GM12878 (cell line): ENCODE results near the gene ZNF407. TPM values are rescaled to one million over a fixed set of nuclear protein-coding genes. Genes with fewer than 3 reads are reported as not detected.

Experiments used
- ATAC-seq: fragments of 200-7000 bp; cut with Tn5 transposase; 3 replicates; pipeline ENCODE4 v1.9.1; 2020; ENCODE audit warnings: mild to moderate bottlenecking, moderate library complexity
- BruUV-seq: library from RNA; stranded (reverse); fragments of 400-500 nt; replicated peaks from 2 replicates; lab custom pipeline; 2021; lab: Mats Ljungman, UMichigan
- CTCF ChIA-PET: fragments of 300-600 bp; sonication (Branson Sonifier 250); formaldehyde crosslinking; extraction: SDS; loops from one replicate; lab custom pipeline; 2021; ENCODE audit warnings: inconsistent platforms; lab: Yijun Ruan, JAX
- POLR2A ChIA-PET: fragments of 350-600 bp; formaldehyde crosslinking; extraction: SDS; loops from one replicate; lab custom pipeline; 2021; ENCODE audit warnings: inconsistent platforms; lab: Charles Lee
- RAD21 ChIA-PET: fragments of 300-600 bp; sonication (Branson Sonifier 250); formaldehyde crosslinking; loops from one replicate; lab custom pipeline; 2023; ENCODE audit warnings: antibody characterized with exemption; ENCODE audit not compliant: unreplicated experiment; lab: Charles Lee
- SMC1A ChIA-PET: fragments of 300-600 bp; sonication (Branson Sonifier 250); formaldehyde crosslinking; loops from one replicate; lab custom pipeline; 2023; ENCODE audit not compliant: unreplicated experiment, uncharacterized antibody; lab: Charles Lee
- DNase-seq: peaks from one replicate; pipeline ENCODE4 v3.0.0-alpha.2; 2011; ENCODE audit warnings: low read depth, low spot score
- FAIRE-seq: peaks from 3 replicates; lab custom pipeline; 2011; peaks lifted over from hg19 to GRCh38; lab: Jason Lieb, UNC
- H2AFZ ChIP-seq: 2 replicates; pipeline ENCODE4 v1.6.0; 2011; ENCODE audit warnings: low read depth, low read length, control low read depth; ENCODE audit not compliant: control insufficient read depth
- H3K27ac ChIP-seq: 2 replicates; pipeline ENCODE4 v1.5.1; 2011; ENCODE audit warnings: control low read depth; ENCODE audit not compliant: control insufficient read depth, insufficient read depth
- H3K27me3 ChIP-seq, 2 experiments: replicated peaks in 1 of 2; 2 replicates each; pipeline versions ENCODE4 v1.6.0 to v1.6.1; 2011; ENCODE audit warnings: low read length in 1 of 2; ENCODE audit not compliant: control insufficient read depth in 2 of 2, insufficient read depth in 2 of 2
- H3K36me3 ChIP-seq, 2 experiments: 2 replicates each; pipeline ENCODE4 v1.5.1; 2011; ENCODE audit warnings: low read length in 1 of 2; ENCODE audit not compliant: control insufficient read depth in 2 of 2, insufficient read depth in 2 of 2
- H3K4me1 ChIP-seq: 2 replicates; pipeline ENCODE4 v1.6.1; 2011; ENCODE audit warnings: mild to moderate bottlenecking, low read length, moderate library complexity, mixed read lengths; ENCODE audit not compliant: control insufficient read depth, insufficient read depth
- H3K4me2 ChIP-seq: 2 replicates; pipeline ENCODE4 v1.6.0; 2011; ENCODE audit warnings: control low read depth; ENCODE audit not compliant: control insufficient read depth, insufficient read depth
- H3K4me3 ChIP-seq: fragments of 200-600 bp; sonication (generic); 2 replicates; pipeline ENCODE4 v1.5.1; 2016
- H3K79me2 ChIP-seq: 2 replicates; pipeline ENCODE4 v1.6.0; 2011; ENCODE audit warnings: low read length; ENCODE audit not compliant: control insufficient read depth, insufficient read depth
- H3K9ac ChIP-seq: 2 replicates; pipeline ENCODE4 v1.8.0; 2011; ENCODE audit warnings: low read length, control low read depth, mixed read lengths; ENCODE audit not compliant: control insufficient read depth, insufficient read depth
- H3K9me3 ChIP-seq: replicated peaks from 3 replicates; pipeline ENCODE4 v1.5.1; 2011; ENCODE audit warnings: mild to moderate bottlenecking, low read length; ENCODE audit not compliant: control insufficient read depth, insufficient read depth
- H4K20me1 ChIP-seq: 2 replicates; pipeline ENCODE4 v1.6.0; 2011; ENCODE audit not compliant: control insufficient read depth, insufficient read depth
- CREM ChIP-seq: IDR thresholded peaks from 2 replicates; pipeline ENCODE4 v1.6.1; 2014; ENCODE audit warnings: antibody characterized with exemption, low read depth
- HDAC2 ChIP-seq: fragments of 200-600 bp; sonication (generic); IDR thresholded peaks from 2 replicates; pipeline ENCODE4 v1.6.1; 2017
- MTA3 ChIP-seq: IDR thresholded peaks from 2 replicates; pipeline ENCODE4 v1.6.1; 2012; ENCODE audit warnings: low read length, inconsistent platforms, borderline replicate concordance
- NR2F1 ChIP-seq: fragments of 450-650 bp; conservative IDR thresholded peaks from 2 replicates; pipeline ENCODE4 v1.6.1; 2017; ENCODE audit warnings: mild to moderate bottlenecking
- PRDM15 ChIP-seq: fragments of 450-650 bp; formaldehyde crosslinking; IDR thresholded peaks from 2 replicates; pipeline ENCODE4 v1.4.0; 2020; ENCODE audit warnings: mild to moderate bottlenecking, moderate library complexity
- SKIL ChIP-seq: fragments of 450-650 bp; IDR thresholded peaks from 2 replicates; pipeline ENCODE4 v1.6.1; 2017; ENCODE audit warnings: mild to moderate bottlenecking, low read depth, inconsistent platforms; ENCODE audit not compliant: poor library complexity, severe bottlenecking
- SMAD5 ChIP-seq: IDR thresholded peaks from 2 replicates; pipeline ENCODE4 v1.6.1; 2016; ENCODE audit warnings: antibody characterized with exemption, low read depth
- SUPT20H ChIP-seq: IDR thresholded peaks from 2 replicates; pipeline ENCODE4 v1.6.1; 2011; ENCODE audit warnings: low read depth, mild to moderate bottlenecking, low read length, moderate library complexity, borderline replicate concordance; ENCODE audit not compliant: control insufficient read depth
- TBL1XR1 ChIP-seq: IDR thresholded peaks from 2 replicates; pipeline ENCODE4 v1.6.1; 2012; ENCODE audit warnings: low read depth, low read length, improper control_type of control experiment
- YY1 ChIP-seq: IDR thresholded peaks from 2 replicates; pipeline ENCODE4 v1.6.1; 2011; ENCODE audit warnings: low read depth, mild to moderate bottlenecking, low read length
- ZZZ3 ChIP-seq: IDR thresholded peaks from 2 replicates; pipeline ENCODE4 v1.6.1; 2011; ENCODE audit warnings: low read depth; ENCODE audit not compliant: control insufficient read depth, insufficient read length
- WGBS: methylation state at CpG from one replicate; pipeline ENCODE4 v1.1.6; 2016; ENCODE audit warnings: low lambda C conversion rate; ENCODE audit not compliant: insufficient replicate concordance, insufficient coverage; ENCODE audit errors: missing lambda C conversion rate; 5-methylcytosine and 5-hydroxymethylcytosine counted together
- in situ Hi-C: fragments of 300-500 bp; cut with MboI; formaldehyde crosslinking; loops from 9 replicates; pipeline ENCODE4 v1.14.3; 2018; ENCODE audit warnings: mixed read lengths
- intact Hi-C: fragments of 100-400 bp; cut with micrococcal nuclease; formaldehyde crosslinking; loops from one replicate; pipeline ENCODE4 v1.14.2; 2022; ENCODE audit not compliant: unreplicated experiment
- polyA plus RNA-seq, 11 experiments: library from polyadenylated mRNA; depleted of rRNA in 4 of 11; unstranded in 6 of 11; stranded (reverse) in 5 of 11; fragments of >200 nt; fragmentation: Nextera tagmentation in 4 of 11; fragmentation: Illumina TruSeq in 1 of 11; extraction: Ambion mirVana in 4 of 11; extraction: Trizol in 1 of 11; gene quantifications; 1 replicate in 1 of 11; 2 replicates in 10 of 11; pipeline versions ENCODE4 v1.2.1 to v1.2.3, GENCODE V29; 2011 to 2016; ENCODE audit warnings: inconsistent platforms in 2 of 11, missing spikeins in 2 of 11, low read depth in 1 of 11
- total RNA-seq, 4 experiments: library from RNA; depleted of rRNA in 3 of 4; stranded (reverse); fragments of >200 nt in 3 of 4; fragmentation: Illumina TruSeq in 1 of 4; extraction: Trizol in 1 of 4; gene quantifications; 2 replicates each; pipeline versions ENCODE4 v1.2.1 to v1.2.3, GENCODE V29; 2013 to 2021
- TF ChIP-seq, protein P1 (sequence below): fragments of 450-650 bp; IDR thresholded peaks from 2 replicates; pipeline ENCODE4 v1.6.1; 2017; ENCODE audit warnings: borderline replicate concordance
- TF ChIP-seq, protein P2 (sequence below): IDR thresholded peaks from 2 replicates; pipeline ENCODE4 v1.6.1; 2011; ENCODE audit warnings: mild to moderate bottlenecking, low read depth, low read length, moderate library complexity; ENCODE audit not compliant: insufficient replicate concordance
- TF ChIP-seq, protein P3 (sequence below): fragments of 450-650 bp; conservative IDR thresholded peaks from 2 replicates; pipeline ENCODE4 v1.6.1; 2017; ENCODE audit warnings: mild to moderate bottlenecking, moderate library complexity

The ZNF407 gene
- total and polyA plus RNA-seq, 10 of the 15 experiments (the other 5 are each of a cell fraction or from before 2014, with no cell fraction given) = 0.69 to 11.6 (median 5.3) TPM

DNA sequence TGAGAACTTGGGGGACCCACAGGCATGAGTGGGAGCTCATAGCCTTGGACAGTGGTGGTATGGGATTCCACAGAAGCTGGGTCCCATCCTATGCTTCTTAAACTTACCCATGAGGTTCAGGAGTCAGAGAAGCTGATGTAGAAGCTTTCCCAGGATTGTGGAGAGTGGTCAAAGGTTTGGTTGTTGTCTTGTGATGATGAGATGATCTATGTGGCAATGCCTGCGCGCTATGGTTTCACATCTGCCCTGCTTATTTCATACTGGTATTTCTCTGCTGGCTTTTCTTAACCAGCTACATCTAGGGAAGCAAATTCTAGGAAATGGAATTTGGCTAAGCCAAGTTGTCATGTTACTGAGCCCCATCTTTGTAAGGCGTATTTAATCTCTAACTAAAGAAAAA, 168.6 kb downstream of the ZNF407 start:
- RAD21 ChIA-PET = interaction anchor here (1.0 kb wide), 1 partner anchor 12 kb away, joined by 4 read pairs; no protein-coding TSS in a partner anchor
- Histone ChIP-seq H4K20me1 (no peaks in the 10 kb centered on the region), H3K27ac (no peak overlapping the region), H3K27me3 (no peaks in the 10 kb centered on the region), H3K36me3 (no peaks in the 10 kb centered on the region), H3K4me2 (no peak overlapping the region), H3K79me2 (no peaks in the 10 kb centered on the region), H3K4me1 (no peaks in the 10 kb centered on the region), H3K4me3 (no peak overlapping the region), H3K9me3 (no peaks in the 10 kb centered on the region), H2AFZ (no peak overlapping the region), H3K9ac (no peak overlapping the region)
- 100% methylated on average over 3 of the region's 3 CpGs for WGBS
- no TSS peak for BruUV-seq
- in situ Hi-C loops = no loop called here
- SMC1A ChIA-PET = interaction anchor here (0.9 to 1.5 kb wide), 2 partner anchors 14 to 48 kb away, joined by 3 to 5 read pairs; no protein-coding TSS in a partner anchor
- no peak for ATAC-seq
- CTCF ChIA-PET = interaction anchor here (0.6 kb wide), 1 partner anchor 13 kb away, joined by 3 read pairs; no protein-coding TSS in a partner anchor
- no peak for FAIRE-seq
- no peak for DNase-seq
- POLR2A ChIA-PET = interaction anchor here (1.0 kb wide), 1 partner anchor 20 kb away, joined by 3 read pairs; no protein-coding TSS in a partner anchor
- intact Hi-C loops = no loop called here
- TF ChIP-seq TBL1XR1 (no peak), PRDM15 (no peak), SUPT20H (no peak), YY1 (no peak), SMAD5 (no peak), CREM (no peak), SKIL (no peak), ZZZ3 (no peak), HDAC2 (no peak), NR2F1 (no peak), MTA3 (no peak)
- TF ChIP-seq, protein P1, sequence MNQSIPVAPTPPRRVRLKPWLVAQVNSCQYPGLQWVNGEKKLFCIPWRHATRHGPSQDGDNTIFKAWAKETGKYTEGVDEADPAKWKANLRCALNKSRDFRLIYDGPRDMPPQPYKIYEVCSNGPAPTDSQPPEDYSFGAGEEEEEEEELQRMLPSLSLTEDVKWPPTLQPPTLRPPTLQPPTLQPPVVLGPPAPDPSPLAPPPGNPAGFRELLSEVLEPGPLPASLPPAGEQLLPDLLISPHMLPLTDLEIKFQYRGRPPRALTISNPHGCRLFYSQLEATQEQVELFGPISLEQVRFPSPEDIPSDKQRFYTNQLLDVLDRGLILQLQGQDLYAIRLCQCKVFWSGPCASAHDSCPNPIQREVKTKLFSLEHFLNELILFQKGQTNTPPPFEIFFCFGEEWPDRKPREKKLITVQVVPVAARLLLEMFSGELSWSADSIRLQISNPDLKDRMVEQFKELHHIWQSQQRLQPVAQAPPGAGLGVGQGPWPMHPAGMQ = no peak
- TF ChIP-seq, protein P2, sequence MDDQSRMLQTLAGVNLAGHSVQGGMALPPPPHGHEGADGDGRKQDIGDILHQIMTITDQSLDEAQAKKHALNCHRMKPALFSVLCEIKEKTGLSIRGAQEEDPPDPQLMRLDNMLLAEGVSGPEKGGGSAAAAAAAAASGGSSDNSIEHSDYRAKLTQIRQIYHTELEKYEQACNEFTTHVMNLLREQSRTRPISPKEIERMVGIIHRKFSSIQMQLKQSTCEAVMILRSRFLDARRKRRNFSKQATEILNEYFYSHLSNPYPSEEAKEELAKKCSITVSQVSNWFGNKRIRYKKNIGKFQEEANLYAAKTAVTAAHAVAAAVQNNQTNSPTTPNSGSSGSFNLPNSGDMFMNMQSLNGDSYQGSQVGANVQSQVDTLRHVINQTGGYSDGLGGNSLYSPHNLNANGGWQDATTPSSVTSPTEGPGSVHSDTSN = no peak
- TF ChIP-seq, protein P3, sequence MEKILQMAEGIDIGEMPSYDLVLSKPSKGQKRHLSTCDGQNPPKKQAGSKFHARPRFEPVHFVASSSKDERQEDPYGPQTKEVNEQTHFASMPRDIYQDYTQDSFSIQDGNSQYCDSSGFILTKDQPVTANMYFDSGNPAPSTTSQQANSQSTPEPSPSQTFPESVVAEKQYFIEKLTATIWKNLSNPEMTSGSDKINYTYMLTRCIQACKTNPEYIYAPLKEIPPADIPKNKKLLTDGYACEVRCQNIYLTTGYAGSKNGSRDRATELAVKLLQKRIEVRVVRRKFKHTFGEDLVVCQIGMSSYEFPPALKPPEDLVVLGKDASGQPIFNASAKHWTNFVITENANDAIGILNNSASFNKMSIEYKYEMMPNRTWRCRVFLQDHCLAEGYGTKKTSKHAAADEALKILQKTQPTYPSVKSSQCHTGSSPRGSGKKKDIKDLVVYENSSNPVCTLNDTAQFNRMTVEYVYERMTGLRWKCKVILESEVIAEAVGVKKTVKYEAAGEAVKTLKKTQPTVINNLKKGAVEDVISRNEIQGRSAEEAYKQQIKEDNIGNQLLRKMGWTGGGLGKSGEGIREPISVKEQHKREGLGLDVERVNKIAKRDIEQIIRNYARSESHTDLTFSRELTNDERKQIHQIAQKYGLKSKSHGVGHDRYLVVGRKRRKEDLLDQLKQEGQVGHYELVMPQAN = no peak
